AG08396 (cell line): ENCODE measurements around the gene DLL3.
"Not testable (repeated sequence)": the region's sequence is repeated elsewhere in the genome, so short reads cannot be mapped to it uniquely, and the experiment has no call there.

Source experiments
- DNase-seq: peaks from one replicate; pipeline ENCODE4 v3.0.0; 2012; ENCODE audit warnings: low spot score, mixed read lengths

The DLL3 gene, protein sequence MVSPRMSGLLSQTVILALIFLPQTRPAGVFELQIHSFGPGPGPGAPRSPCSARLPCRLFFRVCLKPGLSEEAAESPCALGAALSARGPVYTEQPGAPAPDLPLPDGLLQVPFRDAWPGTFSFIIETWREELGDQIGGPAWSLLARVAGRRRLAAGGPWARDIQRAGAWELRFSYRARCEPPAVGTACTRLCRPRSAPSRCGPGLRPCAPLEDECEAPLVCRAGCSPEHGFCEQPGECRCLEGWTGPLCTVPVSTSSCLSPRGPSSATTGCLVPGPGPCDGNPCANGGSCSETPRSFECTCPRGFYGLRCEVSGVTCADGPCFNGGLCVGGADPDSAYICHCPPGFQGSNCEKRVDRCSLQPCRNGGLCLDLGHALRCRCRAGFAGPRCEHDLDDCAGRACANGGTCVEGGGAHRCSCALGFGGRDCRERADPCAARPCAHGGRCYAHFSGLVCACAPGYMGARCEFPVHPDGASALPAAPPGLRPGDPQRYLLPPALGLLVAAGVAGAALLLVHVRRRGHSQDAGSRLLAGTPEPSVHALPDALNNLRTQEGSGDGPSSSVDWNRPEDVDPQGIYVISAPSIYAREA

DNA sequence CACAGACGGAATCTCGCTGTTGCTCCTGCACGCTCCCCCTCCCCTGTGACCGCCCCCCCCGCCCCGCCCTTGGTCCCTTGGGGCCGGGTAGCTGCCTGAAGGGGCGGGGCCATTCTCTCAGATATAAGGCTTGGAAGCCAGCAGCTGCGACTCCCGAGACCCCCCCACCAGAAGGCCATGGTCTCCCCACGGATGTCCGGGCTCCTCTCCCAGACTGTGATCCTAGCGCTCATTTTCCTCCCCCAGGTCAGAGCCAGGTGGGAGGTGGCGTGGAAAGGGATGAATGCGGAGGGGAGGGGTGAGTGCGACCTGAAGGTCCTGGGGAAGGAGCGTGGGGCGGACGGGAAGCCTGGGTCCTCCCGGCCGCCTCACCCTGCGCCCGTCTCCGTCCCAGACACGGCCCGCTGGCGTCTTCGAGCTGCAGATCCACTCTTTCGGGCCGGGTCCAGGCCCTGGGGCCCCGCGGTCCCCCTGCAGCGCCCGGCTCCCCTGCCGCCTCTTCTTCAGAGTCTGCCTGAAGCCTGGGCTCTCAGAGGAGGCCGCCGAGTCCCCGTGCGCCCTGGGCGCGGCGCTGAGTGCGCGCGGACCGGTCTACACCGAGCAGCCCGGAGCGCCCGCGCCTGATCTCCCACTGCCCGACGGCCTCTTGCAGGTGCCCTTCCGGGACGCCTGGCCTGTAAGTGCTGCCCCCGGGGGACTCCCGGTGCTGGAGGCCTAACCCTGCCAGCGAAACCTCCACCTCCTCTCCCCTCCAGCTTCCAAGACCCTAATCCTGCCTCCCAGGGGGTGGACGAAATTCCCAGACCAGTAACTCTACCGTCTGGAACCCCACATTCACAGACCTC lies at the start of gene DLL3:
Gene DLL3 (plus strand): TSS at position 150 of the 845 bp plus-strand sequence. CDS start 28 bp downstream, at position 178.
- DNase-seq: no peak

DNA sequence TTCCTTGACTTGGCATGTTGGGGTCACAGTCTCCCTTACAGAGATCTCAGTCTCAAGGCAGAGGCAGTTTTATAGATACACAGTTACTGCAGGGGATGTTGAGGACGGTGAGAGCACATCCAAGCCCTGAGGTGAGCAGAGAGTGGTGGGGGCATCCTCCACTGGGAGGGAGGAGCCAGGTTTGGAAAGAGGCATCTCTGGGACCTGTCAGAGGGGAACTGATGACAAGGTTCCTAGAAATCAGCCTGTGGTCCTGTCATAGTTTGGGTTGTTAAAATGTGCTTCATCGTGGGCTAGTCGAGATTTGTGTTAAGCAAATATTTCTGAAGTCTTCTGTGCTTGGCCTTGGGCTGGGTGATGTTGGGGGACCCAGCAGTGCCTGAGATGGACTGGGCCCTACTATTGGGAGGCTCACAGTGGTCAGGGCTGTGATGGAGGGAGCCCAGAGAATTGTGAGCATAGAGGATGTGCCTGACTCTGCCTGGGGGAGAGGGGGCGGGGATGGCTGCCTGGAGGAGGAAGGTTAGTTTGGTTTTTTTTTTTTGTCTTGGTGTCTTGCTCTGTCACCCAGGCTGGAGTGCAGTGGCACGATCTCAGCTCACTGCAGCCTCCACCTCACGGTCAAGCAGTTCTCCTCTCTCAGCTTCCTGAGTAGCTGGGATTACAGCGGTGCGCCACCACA lies 49.5 kb upstream of the DLL3 start:
- no peak for DNase-seq

DNA sequence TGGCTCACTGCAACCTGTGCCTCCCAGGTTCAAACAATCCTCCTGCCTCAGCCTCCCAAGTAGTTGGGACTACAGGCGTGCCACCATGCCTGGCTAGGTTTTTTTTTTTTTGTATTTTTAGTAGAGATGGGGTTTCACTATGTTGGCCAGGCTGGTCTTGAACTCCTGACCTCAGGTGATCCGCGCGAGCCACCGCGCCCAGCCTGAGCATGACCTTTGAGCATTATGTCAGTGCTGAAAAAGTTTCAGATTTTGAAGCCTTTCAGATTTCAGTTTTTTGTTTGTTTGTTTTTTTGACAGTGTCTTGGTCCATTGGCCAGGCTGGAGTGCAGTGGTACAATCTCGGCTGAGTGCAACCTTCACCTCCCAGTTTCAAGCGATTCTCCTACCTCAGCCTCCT lies 47.5 kb upstream of the DLL3 start:
- DNase-seq: not testable (repeated sequence)

DNA sequence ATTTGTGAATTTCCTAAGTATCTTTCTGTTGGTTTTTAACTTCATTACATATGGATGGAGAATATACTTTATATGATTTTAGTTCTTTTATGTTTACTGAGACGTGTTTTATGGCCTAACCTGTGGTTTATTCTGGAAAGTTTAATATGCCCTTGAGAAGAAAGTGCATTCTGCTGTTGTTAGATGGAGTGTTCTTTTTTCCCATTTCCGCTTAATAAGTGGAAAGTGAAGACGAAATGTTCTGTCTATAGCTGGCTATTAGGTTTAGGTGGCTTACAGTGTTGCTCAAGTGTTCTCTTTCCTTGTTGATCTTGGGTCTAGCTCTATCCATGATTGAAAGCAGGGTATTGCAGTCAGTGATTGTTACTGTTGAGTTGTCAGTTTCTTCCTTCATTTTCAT lies 35.3 kb upstream of the DLL3 start:
- no peak for DNase-seq

DNA sequence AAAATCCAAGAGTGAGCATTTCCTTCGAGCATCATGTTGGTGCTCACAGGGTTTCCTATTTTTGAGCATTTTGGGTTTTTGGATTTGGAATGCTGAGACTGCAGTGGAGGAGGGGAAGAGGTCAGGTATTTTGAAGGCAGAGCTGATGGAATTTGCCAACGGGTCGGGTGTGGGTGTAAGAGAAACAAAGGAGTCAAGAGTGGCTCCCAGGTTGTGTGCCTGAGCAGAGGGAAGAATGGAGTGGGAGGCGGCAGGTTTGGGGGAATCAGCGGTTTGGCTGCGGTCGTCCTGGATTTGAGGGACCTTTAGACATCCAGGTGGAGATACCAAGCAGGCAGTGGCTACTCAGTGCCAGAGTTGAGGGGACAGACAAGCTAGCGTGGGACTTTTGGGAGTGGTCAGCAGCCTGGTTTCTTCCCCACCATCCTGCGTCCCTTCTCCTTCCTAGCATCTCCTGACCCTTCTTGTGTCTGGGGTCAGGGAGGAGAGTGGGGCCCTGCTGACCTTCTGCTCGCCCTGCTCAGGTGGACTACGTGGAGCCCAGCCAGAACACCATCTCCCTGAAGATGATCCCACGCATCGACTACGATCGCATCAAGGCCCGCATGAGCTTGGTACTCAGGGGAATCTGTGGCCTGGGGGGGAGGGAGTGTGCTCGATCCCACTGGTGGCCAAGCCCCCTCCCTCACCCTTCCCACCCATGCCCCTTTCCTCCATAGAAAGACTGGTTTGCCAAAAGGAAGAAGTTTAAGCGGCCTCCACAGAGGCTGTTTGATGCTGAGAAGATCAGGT lies 32.6 kb upstream of the DLL3 start:
- no peak for DNase-seq

DNA sequence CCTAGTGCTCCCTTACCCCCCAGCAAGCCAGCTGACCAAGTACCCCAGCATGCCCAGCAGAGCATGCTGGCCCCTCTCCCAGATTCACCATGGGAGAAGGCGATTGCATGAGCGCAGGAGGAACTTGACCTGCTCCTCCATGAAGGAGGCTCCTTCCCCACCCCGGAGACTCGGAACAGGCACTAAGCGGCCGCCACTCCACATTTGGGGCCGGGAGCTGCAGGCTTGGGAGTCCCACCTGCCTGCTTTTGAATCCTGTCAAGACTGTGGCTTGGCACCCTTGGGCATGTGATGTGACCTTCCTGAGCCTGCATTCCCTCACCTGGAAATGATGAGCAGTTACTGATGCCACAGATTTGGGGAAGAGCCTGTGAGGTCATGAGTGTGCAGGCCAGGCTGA lies 30.8 kb upstream of the DLL3 start:
- no peak for DNase-seq

DNA sequence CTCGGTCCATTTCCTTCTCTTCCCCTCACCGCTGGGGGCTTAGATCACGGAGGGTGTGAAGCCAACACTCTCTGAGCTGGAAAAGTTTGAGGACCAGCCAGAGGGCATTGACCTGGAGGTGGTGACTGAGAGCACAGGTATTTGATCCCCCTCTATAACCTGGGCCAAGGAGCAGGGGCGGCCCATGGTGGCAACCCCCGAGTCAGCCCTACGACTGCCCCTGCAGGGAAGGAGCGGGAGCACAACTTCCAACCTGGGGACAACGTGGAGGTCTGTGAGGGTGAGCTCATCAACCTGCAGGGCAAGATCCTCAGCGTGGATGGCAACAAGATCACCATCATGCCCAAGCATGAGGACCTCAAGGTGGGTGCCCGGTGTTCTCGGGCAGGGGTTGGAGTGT lies 29.7 kb upstream of the DLL3 start:
- DNase-seq: no peak

DNA sequence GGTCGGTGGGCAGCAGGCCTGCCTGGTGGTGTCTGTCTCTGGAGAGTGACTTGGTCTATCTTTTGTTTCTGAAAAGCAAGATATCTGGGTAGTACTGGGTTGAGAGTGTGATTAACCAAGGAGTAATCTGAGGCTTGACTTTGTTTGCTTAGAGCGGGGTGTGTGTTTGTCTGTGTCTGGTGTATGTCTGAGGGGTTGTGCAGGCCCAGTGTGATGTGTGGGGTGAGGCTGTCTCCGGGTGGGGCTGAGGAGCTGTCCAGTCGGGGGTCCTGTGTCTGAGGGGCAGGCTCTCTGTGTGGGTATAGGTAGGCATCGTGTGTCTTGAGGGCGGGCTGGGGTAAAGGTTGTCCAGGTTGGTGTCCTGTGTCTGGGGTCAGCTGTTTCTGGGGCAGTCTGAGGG lies 29.2 kb upstream of the DLL3 start:
- no peak for DNase-seq

DNA sequence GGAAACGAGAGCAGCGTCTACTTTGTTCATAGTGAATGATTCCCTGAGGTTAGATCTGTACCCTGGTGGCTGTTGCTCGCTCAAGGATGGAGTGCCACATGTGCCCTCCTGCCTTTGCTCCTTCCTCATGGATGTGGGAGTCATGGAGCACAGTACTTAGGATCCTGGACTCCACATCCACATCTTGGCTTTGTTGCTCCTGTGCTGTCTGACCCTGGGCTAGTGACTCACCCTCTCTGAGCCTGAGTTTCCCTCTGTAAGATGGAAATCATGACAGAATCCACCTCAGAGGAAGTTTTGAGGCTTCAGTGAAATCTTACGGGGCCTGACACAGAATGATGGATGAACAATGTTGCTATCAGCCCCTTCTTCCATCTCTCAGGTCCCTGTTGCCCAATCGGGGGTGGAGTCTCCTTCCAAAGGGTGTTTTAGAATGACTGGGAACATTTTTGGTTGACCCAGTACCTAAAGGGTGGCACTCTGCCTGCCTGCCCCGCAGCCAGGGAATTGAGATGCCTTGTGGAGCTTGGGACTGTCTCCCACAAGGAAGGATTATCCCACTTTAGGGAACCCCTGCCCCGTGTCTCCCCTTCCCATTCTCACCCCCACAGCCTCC lies 27.9 kb upstream of the DLL3 start:
- DNase-seq: no peak

DNA sequence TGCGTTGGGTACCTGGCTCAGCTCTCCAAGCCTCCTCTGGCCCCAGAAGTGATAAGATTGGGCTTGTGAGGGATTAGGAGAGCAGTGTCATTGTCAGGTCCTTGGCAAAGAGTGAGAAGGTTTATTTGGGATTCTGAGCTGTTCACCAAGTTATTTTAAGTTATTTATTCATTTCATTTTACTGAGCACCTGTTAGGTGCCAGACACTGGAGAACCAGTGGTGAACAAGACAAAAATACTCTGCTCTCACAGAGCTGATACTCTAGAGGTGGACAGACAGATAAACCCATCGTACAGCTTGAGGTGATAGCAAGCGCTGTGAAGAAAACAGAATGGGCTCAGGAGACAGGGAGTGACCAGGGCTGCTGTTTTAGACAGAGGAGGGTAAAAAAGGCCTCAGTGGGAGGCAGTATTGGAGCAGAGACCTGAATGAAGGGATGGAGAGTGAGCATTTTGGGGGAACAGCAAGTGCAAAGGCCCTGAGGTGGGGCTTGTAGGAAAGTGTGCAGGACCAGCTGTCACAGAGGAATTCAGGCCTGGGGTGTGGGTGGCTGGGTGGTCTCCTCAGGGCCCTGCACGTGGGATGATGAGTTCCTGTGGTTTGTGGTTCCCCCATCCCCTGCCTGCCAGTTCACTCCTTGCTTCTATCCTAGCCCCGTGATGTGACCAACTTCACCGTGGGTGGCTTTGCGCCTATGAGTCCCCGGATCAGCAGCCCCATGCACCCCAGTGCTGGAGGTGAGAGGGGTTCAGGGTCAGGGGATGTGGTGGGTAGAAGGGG lies 26.8 kb upstream of the DLL3 start:
- no peak for DNase-seq

DNA sequence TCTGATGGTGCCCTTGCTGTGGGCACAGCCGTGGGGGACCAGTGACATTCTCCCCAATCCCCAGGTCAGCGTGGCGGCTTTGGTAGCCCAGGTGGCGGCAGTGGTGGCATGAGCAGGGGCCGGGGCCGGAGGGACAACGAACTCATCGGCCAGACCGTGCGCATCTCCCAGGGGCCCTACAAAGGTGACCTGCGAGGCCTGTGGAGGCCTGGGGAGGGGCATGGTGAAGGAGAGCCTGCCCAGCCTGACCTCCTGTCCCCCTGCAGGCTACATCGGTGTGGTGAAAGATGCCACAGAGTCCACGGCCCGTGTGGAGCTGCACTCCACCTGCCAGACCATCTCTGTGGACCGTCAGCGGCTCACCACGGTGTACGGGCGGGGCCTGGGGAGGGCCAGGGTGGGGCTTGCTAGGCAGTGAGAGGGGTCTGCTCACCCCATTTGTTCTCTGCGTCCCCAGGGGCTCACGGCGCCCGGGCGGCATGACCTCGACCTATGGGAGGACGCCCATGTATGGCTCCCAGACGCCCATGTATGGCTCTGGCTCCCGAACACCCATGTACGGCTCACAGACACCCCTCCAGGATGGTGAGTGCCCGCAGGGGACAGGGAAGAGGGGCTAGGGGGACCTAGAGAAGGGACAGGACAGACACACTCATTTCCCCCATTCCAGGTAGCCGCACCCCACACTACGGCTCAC lies 25.9 kb upstream of the DLL3 start:
- DNase-seq: no peak

DNA sequence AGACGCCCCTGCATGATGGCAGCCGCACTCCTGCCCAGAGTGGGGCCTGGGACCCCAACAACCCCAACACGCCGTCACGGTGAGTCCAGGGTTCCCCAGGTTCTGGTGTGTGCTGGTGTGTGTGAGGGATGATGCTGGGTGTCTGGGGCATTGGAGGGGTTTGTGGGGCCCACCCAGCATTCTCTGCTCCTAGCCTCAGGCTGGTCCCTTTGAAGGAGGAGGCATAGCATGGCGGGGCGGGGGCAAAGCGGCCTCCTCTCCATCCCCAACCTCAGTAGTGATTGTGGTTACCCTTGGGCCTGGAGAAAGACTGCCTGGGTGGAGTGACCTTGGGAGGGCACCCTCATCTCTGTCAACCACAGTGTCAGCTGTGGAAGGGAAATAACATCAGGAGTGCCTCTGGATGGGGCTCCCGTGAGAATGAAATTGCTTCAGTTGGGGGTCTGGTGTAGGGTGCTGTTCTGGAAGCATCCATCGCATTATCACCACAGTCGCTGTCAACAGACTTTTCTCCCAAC lies 25.2 kb upstream of the DLL3 start:
- DNase-seq: no peak

DNA sequence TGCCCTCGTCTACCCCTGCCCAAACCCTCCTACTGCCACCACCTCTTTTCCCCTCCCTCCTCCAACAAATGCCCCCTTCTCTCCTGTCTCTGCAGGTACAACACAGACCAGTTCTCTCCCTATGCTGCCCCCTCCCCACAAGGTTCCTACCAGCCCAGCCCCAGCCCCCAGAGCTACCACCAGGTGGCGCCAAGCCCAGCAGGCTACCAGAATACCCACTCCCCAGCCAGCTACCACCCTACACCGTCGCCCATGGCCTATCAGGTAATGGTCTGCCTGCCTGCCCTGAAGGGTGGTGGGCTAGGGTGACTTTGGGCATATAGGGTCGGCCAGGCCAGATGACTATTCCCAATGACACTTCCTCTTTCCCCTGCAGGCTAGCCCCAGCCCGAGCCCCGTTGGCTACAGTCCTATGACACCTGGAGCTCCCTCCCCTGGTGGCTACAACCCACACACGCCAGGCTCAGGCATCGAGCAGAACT lies 24.6 kb upstream of the DLL3 start:
- DNase-seq: peak; percentile 61

DNA sequence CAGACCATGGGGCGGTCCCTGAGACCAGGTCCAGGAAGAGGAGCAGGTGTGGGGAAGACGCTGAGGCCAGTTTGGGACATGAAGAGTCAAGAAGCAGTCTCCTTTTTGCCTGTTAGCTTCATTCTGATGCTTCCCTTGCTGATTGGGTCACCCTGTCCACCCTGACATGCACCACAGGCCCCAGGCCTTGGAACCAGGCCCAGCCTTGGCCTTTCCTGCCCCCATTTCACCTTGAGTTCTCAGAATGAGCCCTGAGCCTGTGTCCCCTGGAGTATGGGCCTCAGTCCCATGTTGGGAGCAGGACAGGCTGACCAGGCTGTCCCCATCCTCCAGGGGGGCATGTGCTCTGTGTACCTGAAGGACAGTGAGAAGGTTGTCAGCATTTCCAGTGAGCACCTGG lies 23.0 kb upstream of the DLL3 start:
- DNase-seq: no peak

DNA sequence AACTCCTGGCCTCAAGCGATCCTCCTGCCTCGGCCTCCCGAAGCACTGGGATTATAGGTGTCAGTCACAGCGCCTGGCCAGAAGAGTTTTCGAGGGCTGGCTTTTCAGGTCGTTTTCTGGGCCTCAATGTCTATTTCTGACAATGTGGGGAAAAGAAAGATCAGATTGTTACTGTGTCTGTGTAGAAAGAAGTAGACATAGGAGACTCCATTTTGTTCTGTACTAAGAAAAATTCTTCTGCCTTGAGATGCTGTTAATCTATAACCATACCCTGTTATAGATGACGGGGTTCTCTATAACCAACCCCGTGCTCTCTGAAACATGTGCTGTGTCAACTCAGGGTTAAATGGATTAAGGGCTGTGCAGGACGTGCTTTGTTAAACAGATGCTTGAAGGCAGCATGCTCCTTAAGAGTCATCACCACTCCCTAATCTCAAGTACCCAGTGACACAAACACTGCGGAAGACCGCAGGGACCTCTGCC lies 19.4 kb upstream of the DLL3 start:
- not testable (repeated sequence) for DNase-seq

DNA sequence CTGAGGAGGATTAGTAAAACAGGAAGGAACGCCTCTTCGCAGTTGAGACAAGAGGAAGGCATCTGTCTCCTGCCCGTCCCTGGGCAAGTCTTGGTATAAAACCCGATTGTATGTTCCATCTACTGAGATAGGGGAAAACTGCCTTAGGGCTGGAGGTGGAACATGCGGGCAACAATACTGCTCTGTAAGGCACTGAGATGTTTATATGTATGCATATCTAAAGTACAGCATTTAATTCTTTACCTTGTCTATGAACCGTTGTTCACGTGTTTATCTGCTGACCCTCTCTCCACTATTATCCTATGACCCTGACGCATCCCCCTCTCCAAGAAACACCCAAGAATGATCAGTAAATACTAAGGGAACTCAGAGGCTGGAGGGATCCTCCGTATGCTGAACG lies 18.8 kb upstream of the DLL3 start:
- DNase-seq: no peak

DNA sequence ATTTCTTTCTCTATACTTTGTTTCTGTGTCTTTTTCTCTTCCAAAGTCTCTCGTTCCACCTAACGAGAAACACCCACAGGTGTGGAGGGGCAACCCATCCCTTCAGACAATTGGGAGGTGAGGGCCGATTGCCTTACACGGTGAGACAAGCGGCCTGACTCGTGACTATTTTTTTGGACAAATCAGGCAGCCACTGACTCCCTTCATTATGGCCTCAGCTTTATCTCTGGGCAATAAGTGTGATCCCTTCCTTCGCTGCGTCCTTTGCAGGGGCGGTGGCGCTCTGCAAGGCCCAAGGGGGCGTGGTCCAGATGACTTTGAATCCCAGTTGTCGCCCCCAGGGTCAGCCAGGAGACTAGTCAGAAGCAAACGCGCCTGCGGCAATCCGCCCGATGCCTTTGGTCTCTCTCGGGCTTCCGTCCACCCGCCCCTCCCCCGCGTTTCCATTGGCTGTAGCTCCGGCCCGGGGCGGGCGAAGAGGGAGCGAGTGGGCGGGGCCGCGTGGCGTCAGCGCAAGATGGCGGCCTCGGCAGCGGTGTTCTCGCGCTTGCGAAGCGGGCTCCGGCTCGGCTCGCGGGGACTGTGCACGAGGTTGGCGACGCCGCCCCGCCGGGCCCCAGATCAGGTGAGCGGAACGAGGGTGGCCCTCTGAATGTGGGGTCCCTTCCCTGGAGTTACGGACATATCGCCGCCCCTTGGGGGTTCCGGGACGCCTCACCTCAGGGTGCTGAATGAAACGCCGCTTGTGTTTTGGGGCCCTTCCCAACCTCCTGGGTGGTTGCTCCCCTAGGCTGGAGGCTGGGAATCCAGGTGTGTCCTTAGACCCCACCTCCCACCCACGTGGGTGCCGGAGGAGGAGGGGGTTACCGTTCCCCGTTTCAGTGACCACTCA lies 18.2 kb upstream of the DLL3 start, which contains the start of gene TIMM50:
Gene TIMM50 (plus strand): TSS at position 502 of the 892 bp plus-strand sequence. CDS start 16 bp downstream, at position 518.
- peak; percentile 95 for DNase-seq

DNA sequence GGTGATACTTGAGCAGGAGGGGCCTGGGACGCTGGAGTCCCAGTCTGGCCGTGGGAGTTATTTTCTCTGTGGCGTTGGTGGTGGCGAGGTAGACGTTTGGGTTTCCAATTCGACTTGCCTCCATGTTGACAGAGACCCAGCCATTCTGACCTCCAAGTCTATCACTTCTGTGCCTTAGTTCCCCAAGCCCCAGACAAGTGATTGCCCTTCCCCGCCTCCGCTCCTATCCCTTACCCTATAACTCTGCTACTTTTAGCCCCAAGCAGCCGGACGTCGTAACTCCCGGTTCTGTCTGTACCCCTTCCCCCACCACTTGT lies 17.6 kb upstream of the DLL3 start:
- DNase-seq: no peak
